Measurements from ENCODE around the gene MRPL37. TPM values are rescaled to one million over a fixed set of nuclear protein-coding genes. Genes with fewer than 3 reads are reported as not detected.

Gene MRPL37
- total and polyA plus RNA-seq, 2 donors (not counting 3 experiments of a cell fraction or from before 2014, with no cell fraction given), result 45.0 to 109 TPM

DNA sequence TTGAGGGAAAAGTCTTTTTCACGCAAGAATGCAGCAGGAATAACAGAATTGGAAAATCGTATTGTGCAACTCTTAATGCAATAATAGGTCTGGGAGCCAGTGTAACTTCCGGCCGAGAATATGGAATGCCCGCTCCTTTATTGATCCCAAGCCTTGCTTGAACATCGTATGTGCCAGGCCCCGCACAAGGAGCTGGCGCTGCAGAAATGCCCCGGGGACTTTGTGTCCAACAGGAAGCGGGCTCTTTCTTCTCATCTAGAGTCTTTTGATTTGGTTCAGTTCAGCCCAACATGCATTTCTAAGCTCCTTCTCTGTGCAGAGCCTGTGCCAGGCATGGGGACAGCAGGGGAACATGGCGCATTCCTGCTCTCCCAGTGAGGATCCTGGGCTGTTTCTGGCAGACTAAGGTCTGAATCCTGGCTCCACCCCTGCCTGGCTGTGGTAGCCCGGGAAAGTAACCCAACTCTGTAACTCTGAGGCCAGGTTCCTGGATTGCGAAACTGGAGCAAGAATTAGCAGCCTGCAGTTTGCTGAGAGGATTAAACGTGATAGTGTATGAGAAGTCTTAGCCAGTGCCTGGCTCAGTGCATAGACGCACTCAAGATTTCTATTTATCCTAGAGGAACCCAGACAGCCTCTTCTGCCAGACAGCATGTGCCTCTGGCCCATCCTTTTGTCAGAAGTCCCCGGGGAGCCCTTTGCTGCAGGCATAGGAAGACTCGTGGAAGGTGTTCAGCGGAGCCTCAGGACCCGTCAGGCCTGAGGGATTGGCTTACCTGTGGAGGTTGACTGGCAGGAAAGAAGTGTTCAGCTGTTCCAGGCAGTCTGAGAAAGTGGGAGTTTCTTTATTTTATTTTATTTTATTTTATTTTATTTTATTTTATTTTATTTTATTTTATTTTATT lies 46.2 kb upstream of the MRPL37 start:
- H3K79me2 ChIP-seq (ENCODE audit: control insufficient read depth, insufficient read depth, low read length), result no peaks in the 10 kb centered on the region
- TF ChIP-seq JUN (IDR thresholded peaks at IDR 0.05; ENCODE audit: borderline replicate concordance, insufficient read depth, insufficient read length, low read depth) (no peak), POLR2AphosphoS5 (IDR thresholded peaks at IDR 0.05; ENCODE audit: insufficient read depth, low read depth, low read length) (no peak), EZH2 (IDR thresholded peaks at IDR 0.05; ENCODE audit: borderline replicate concordance, low read depth, low read length, severe bottlenecking) (no peak), POLR2A (IDR thresholded peaks at IDR 0.05; ENCODE audit: low read depth, low read length) (no peak), MAX (IDR thresholded peaks at IDR 0.05; ENCODE audit: insufficient read depth, insufficient read length) (no peak), GATA2 (IDR thresholded peaks at IDR 0.05; ENCODE audit: insufficient read depth, insufficient read length, low read depth, low read length) (no peak), MYC (IDR thresholded peaks at IDR 0.05; ENCODE audit: low read depth, low read length) (no peak), FOS (IDR thresholded peaks at IDR 0.05; ENCODE audit: borderline replicate concordance, insufficient read depth, low read length) (no peak)
- TF ChIP-seq, protein P1, sequence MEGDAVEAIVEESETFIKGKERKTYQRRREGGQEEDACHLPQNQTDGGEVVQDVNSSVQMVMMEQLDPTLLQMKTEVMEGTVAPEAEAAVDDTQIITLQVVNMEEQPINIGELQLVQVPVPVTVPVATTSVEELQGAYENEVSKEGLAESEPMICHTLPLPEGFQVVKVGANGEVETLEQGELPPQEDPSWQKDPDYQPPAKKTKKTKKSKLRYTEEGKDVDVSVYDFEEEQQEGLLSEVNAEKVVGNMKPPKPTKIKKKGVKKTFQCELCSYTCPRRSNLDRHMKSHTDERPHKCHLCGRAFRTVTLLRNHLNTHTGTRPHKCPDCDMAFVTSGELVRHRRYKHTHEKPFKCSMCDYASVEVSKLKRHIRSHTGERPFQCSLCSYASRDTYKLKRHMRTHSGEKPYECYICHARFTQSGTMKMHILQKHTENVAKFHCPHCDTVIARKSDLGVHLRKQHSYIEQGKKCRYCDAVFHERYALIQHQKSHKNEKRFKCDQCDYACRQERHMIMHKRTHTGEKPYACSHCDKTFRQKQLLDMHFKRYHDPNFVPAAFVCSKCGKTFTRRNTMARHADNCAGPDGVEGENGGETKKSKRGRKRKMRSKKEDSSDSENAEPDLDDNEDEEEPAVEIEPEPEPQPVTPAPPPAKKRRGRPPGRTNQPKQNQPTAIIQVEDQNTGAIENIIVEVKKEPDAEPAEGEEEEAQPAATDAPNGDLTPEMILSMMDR (IDR thresholded peaks at IDR 0.05; ENCODE audit: extremely low read depth in 1 of 2, insufficient read depth in 1 of 2, low read depth in 1 of 2, low read length in 2 of 2), result no peak
- H3K27ac ChIP-seq (ENCODE audit: insufficient read depth, low read depth, low read length), result no peak overlapping the region
- H3K27me3 ChIP-seq (ENCODE audit: control insufficient read depth in 2 of 2, insufficient read depth in 2 of 2, low read length in 2 of 2), result peaks cover 0 to 3% of the 10 kb centered on the region in 2 experiments
- H3K9me1 ChIP-seq (replicated peaks; ENCODE audit: control insufficient read depth, extremely low read depth, insufficient read depth, low read length), result no peaks in the 10 kb centered on the region
- POLR2A ChIA-PET, result no interaction called here
- DNase-seq (ENCODE audit: low read depth, low spot score) (no peak), FAIRE-seq (no peak)
- no peak overlapping the region for H3K4me3 ChIP-seq (replicated peaks in 1 of 3; ENCODE audit: insufficient read depth in 1 of 3, low read depth in 1 of 3, low read length in 3 of 3)
- H3K36me3 ChIP-seq (ENCODE audit: control insufficient read depth in 2 of 2, extremely low read depth in 1 of 2, insufficient read depth in 2 of 2, low read length in 2 of 2), result no peaks in the 10 kb centered on the region
- CTCF ChIA-PET, result interaction anchor here (1.3 kb wide), 1 partner anchor 10 kb away, joined by 4 read pairs; no protein-coding TSS in a partner anchor
- H3K4me2 ChIP-seq (ENCODE audit: insufficient read depth, low read length), result no peak overlapping the region
- no TSS peak for BruUV-seq (replicated peaks)
- H3K4me1 ChIP-seq (ENCODE audit: control insufficient read depth, extremely low read depth, insufficient read depth, low read length), result no peaks in the 10 kb centered on the region
- intact Hi-C loops (cut with micrococcal nuclease), result no loop called here
- no peaks in the 10 kb centered on the region for H4K20me1 ChIP-seq (replicated peaks; ENCODE audit: control insufficient read depth, extremely low read depth, insufficient read depth, low read length)
- H3K9me3 ChIP-seq (replicated peaks; ENCODE audit: control insufficient read depth, insufficient read depth, low read length), result no peaks in the 10 kb centered on the region
- H2AFZ ChIP-seq (ENCODE audit: low read depth, low read length), result no peak overlapping the region
- dilution Hi-C loops (cut with MboI; ENCODE audit: extremely low pct_ligation_motif_present, low sequenced_read_pairs), result no loop called here
- no peak overlapping the region for H3K9ac ChIP-seq (replicated peaks; ENCODE audit: extremely low read depth, insufficient read depth, low read length)

All from endothelial cell of umbilical vein (primary cell).